Heart right ventricle (tissue), 16 donors: ENCODE results near the gene AIRE. TPM values are rescaled to one million over a fixed set of nuclear protein-coding genes. Genes with fewer than 3 reads are reported as not detected.
A peak's percentile ranks its signal among the peaks of the same experiment; 100 is the strongest.

Experiments
- ATAC-seq, 8 donors: fragments of 200-7000 bp; cut with Tn5 transposase; one replicate each; pipeline ENCODE4 v1.9.1; 2020; ENCODE audit warnings: mild to moderate bottlenecking in 8 of 8, moderate library complexity in 8 of 8, moderate number of reproducible peaks in 1 of 8
- DNase-seq, 2 donors: peaks; one replicate each; pipeline ENCODE4 v3.0.0-alpha.2; 2020
- H3K27ac ChIP-seq, 10 donors: fragments of 200-600 bp; sonication (generic) in 2 of 10; one replicate each; pipeline versions ENCODE4 v1.5.0 to v1.8.0; 2020 to 2022; ENCODE audit warnings: mild to moderate bottlenecking in 3 of 10
- H3K27me3 ChIP-seq, 7 donors: fragments of 200-600 bp; one replicate each; pipeline ENCODE4 v1.8.0; 2021 to 2022; ENCODE audit warnings: mild to moderate bottlenecking in 2 of 7
- H3K36me3 ChIP-seq, 9 donors: fragments of 200-600 bp; sonication (generic) in 1 of 9; one replicate each; pipeline versions ENCODE4 v1.5.0 to v1.8.0; 2020 to 2022; ENCODE audit warnings: mild to moderate bottlenecking in 2 of 9
- H3K4me1 ChIP-seq, 9 donors: fragments of 200-600 bp; sonication (generic) in 1 of 9; one replicate each; pipeline versions ENCODE4 v1.5.0 to v1.8.0; 2020 to 2022; ENCODE audit warnings: mild to moderate bottlenecking in 4 of 9
- H3K4me3 ChIP-seq, 10 donors: fragments of 200-600 bp; sonication (generic) in 2 of 10; one replicate each; pipeline versions ENCODE4 v1.5.0 to v1.8.0; 2020 to 2022; ENCODE audit warnings: mild to moderate bottlenecking in 7 of 10, moderate library complexity in 2 of 10
- H3K9me3 ChIP-seq, 11 donors: fragments of 200-600 bp in 10 of 11; sonication (generic) in 2 of 11; one replicate each; pipeline versions ENCODE4 v1.5.0 to v1.8.0; 2013 to 2022; ENCODE audit warnings: mild to moderate bottlenecking in 2 of 11, control low read depth in 1 of 11, moderate library complexity in 1 of 11
- WGBS, 2 donors: extraction: QIAGEN DNeasy Blood & Tissue Kit; methylation state at CpG; one replicate each; pipeline ENCODE4 v1.1.7; 2013; ENCODE audit warnings: inconsistent platforms in 1 of 2; 5-methylcytosine and 5-hydroxymethylcytosine counted together
- intact Hi-C, 10 donors: fragments of 100-400 bp; cut with DNase I; formaldehyde crosslinking; loops; one replicate each; pipeline versions ENCODE4 v1.11.1 to v1.14.2; 2022
- polyA plus RNA-seq, 2 donors: library from polyadenylated mRNA; stranded (reverse); fragments of 200-250 nt; gene quantifications; one replicate each; pipeline ENCODE4 v1.2.3, GENCODE V29; 2013
- total RNA-seq, 10 donors: library from RNA; stranded (reverse); fragmentation: NEBNext Ultra II Directional in 3 of 10; extraction: Animal tissue kit (Norgen Biotek cat#: 25700) in 3 of 10; gene quantifications; one replicate each; pipeline versions ENCODE4 v1.2.1 to v1.2.4, GENCODE V29; 2021 to 2023
- TF ChIP-seq, protein P1 (sequence below), 9 donors: fragments of 200-600 bp; sonication (generic) in 2 of 9; IDR thresholded peaks; one replicate each; pipeline versions ENCODE4 v1.5.0 to v1.8.0; 2021 to 2022; ENCODE audit warnings: antibody characterized with exemption in 9 of 9, mild to moderate bottlenecking in 5 of 9, moderate library complexity in 1 of 9
- donor health status: Arrhythmogenic right ventricular cardiomyopathy.
- donor health status: ischemic (EF 13 %, LVEDD 7.1; RV severe dilation, severe dysfunction).
- donor health status: healthy with polysubstance abuse.
- donor health status: DM: no; HTN: yes; CAD: no.
- donor health status: DM: no; HTN: no; CAD: no.
- donor health status: ischemic (EF 25% LVEDD 6.9; RV normal size, moderate dysfunction).
- donor health status: ischemic (EF 25% LVEDD 5.7; RV mildly dilated, moderate dysfunction).
- donor health status: healthy.
- donor health status: DM: yes; HTN: yes; CAD: no.
- donor health status: Ischemic cardiomyopathy.
- donor health status: ischemic (EF 35%, LVEDD 5.7; RV mildly dilated, moderate dysfunction).
- donor health status: nonischemic (EF 11% LVEDD 7.7; RV severe dilation, severe dysfunction).
- donor health status: DM: yes; HTN: yes; CAD: no.
- donor health status: PGD.
- donor health status: ischemic (EF 29% LVEDD 5.4; RV normal size, mild dysfunction).
- donor health status: nonischemic (EF 23%, LVEDD 6.1; RV moderate dilation, normal function).

Gene AIRE
- total and polyA plus RNA-seq, 12 donors: 0.05 to 0.10 (median 0.06) TPM; not detected in 9

DNA sequence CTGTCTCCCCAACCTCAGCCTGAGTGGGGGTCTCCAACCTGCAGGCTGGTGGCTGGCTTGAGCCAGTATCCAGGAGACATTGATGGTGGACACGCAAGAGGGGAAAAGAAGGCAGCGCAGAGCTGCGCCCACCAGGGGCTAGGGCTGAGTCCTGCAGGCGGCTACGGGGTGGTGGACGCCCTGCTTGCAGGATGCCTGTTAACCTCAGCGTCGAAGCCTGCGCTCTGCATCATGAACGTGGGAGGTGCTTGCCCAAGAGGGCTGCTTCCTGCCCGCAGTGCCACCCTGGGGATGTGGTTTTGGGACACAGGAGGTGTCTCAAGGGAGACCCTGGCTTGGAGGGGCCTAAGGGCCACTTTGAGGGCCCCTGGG, 41.9 kb downstream of the AIRE start:
- 89 to 90% methylated on average over 11 of the region's 11 CpGs for WGBS, 2 donors
- no peaks in the 10 kb centered on the region for H3K27me3 ChIP-seq
- H3K4me3 ChIP-seq: no peak overlapping the region
- intact Hi-C loops: loop anchor here in 1 of 10 donors (10.0 kb wide), 1 partner anchor 293 kb away; no protein-coding TSS in a partner anchor
- no peak for ATAC-seq
- H3K36me3 ChIP-seq: peaks cover 0 to 87% (median 33%) of the 10 kb centered on the region in 9 donors
- no peak overlapping the region for H3K27ac ChIP-seq
- H3K9me3 ChIP-seq: no peaks in the 10 kb centered on the region
- DNase-seq: no peak
- TF ChIP-seq, protein P1, sequence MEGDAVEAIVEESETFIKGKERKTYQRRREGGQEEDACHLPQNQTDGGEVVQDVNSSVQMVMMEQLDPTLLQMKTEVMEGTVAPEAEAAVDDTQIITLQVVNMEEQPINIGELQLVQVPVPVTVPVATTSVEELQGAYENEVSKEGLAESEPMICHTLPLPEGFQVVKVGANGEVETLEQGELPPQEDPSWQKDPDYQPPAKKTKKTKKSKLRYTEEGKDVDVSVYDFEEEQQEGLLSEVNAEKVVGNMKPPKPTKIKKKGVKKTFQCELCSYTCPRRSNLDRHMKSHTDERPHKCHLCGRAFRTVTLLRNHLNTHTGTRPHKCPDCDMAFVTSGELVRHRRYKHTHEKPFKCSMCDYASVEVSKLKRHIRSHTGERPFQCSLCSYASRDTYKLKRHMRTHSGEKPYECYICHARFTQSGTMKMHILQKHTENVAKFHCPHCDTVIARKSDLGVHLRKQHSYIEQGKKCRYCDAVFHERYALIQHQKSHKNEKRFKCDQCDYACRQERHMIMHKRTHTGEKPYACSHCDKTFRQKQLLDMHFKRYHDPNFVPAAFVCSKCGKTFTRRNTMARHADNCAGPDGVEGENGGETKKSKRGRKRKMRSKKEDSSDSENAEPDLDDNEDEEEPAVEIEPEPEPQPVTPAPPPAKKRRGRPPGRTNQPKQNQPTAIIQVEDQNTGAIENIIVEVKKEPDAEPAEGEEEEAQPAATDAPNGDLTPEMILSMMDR (IDR thresholded peaks at IDR 0.05): no peak
- H3K4me1 ChIP-seq: no peaks in the 10 kb centered on the region

- Histone ChIP-seq H3K36me3 (peaks cover 0 to 86% (median 32%) of the 10 kb centered on the region in 9 donors), H3K27me3 (no peaks in the 10 kb centered on the region), H3K9me3 (no peaks in the 10 kb centered on the region), H3K4me3 (no peak overlapping the region), H3K4me1 (no peaks in the 10 kb centered on the region), H3K27ac (no peak overlapping the region)
- TF ChIP-seq, protein P1 (IDR thresholded peaks at IDR 0.05): no peak
- ATAC-seq: peak in 1 of 8 donors; percentile 1
- WGBS, 2 donors: 86 to 88% methylated on average over 25 of the region's 25 CpGs
- no peak for DNase-seq
- intact Hi-C loops: loop anchor here in 1 of 10 donors (10.0 kb wide), 1 partner anchor 294 kb away; no protein-coding TSS in a partner anchor
Observed at GRCh38 chr21:44328242-44328895, 42.7 kb downstream of the AIRE start.

- TF ChIP-seq, protein P1 (IDR thresholded peaks at IDR 0.05): no peak
- DNase-seq: no peak
- Histone ChIP-seq H3K9me3 (no peaks in the 10 kb centered on the region), H3K4me1 (no peaks in the 10 kb centered on the region), H3K27me3 (no peaks in the 10 kb centered on the region), H3K4me3 (no peak overlapping the region), H3K36me3 (peaks cover 0 to 77% (median 32%) of the 10 kb centered on the region in 9 donors), H3K27ac (no peak overlapping the region)
- ATAC-seq: peak in 1 of 8 donors; percentile 12
- WGBS, 2 donors: 83% methylated on average over 26 of the region's 26 CpGs
- intact Hi-C loops: loop anchor here in 1 of 10 donors (10.0 kb wide), 1 partner anchor 294 kb away; no protein-coding TSS in a partner anchor
Observed at GRCh38 chr21:44329086-44329889, 43.6 kb downstream of the AIRE start.

DNA sequence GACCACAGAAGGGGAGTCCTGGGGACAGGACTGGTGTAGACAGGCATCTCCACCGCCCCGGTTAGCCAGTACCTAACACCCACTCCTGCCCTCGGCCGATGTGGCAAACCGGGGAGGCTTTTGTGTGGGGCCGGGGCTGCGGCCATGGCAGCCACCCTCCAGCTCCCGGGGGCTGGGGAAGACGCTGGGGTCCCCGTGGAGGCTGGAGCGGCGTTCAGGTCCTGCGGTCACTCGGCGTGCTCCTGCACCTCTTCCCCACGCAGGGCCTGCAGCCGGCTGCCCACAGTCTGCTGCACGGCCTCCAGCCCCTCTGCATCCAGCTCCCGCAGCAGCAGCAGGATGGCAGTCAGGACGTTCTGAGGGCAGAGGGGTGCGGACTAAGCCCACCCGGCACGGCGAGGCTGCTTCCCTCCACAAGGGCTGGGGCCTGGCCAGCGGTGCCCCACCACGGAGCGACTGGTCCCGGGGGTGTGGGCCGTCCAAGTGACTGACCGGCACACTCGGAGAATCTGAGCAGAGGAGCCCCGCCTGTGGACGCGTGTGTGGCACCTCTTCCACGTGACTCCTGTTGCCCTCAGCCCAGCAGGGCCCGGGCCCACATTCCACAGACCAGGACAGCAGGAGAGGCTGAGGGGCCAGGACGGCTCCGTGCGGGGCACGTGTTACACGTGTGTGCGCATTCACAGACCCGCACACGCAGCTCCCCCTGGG, 44.5 kb downstream of the AIRE start:
- Histone ChIP-seq H3K4me1 (no peaks in the 10 kb centered on the region), H3K27me3 (no peaks in the 10 kb centered on the region), H3K4me3 (no peak overlapping the region), H3K27ac (no peak overlapping the region), H3K9me3 (no peaks in the 10 kb centered on the region), H3K36me3 (peaks cover 0 to 75% (median 26%) of the 10 kb centered on the region in 9 donors)
- intact Hi-C loops: loop anchor here in 1 of 10 donors (10.0 kb wide), 1 partner anchor 295 kb away; no protein-coding TSS in a partner anchor
- ATAC-seq (peak in 2 of 8 donors; percentile 2), DNase-seq (no peak)
- 88 to 90% methylated on average over 44 of the region's 44 CpGs for WGBS, 2 donors
- TF ChIP-seq, protein P1 (IDR thresholded peaks at IDR 0.05): no peak
